Endothelial cell of umbilical vein (primary cell): ENCODE measurements around the gene DNAL1. TPM values are rescaled to one million over a fixed set of nuclear protein-coding genes. Genes with fewer than 3 reads are reported as not detected.

Source experiments
- BruUV-seq: library from RNA; stranded (reverse); fragments of 400-500 nt; replicated peaks from 2 replicates; lab custom pipeline; 2021; lab: Mats Ljungman, UMichigan
- CTCF ChIA-PET: fragments of 300-600, 350-600 bp; sonication (Branson Sonifier 250); formaldehyde crosslinking; loops from one replicate; lab custom pipeline; 2021; ENCODE audit warnings: antibody characterized with exemption, inconsistent platforms; lab: Charles Lee
- POLR2A ChIA-PET: fragments of 300-600, 350-600 bp; sonication (Branson Sonifier 250); formaldehyde crosslinking; loops from one replicate; lab custom pipeline; 2021; ENCODE audit warnings: antibody characterized with exemption, inconsistent platforms; lab: Charles Lee
- DNase-seq: peaks from one replicate; pipeline ENCODE4 v3.0.0-alpha.2; 2011; ENCODE audit warnings: low read depth, low spot score
- FAIRE-seq: peaks from 2 replicates; lab custom pipeline; 2011; peaks lifted over from hg19 to GRCh38; lab: Jason Lieb, UNC
- H2AFZ ChIP-seq: 2 replicates; pipeline ENCODE4 v1.6.0; 2012; ENCODE audit warnings: low read depth, low read length, control low read depth, inconsistent platforms
- H3K27ac ChIP-seq: 2 replicates; pipeline ENCODE4 v1.5.1; 2011; ENCODE audit warnings: low read depth, mild to moderate bottlenecking, control low read depth, low read length, moderate library complexity; ENCODE audit not compliant: insufficient read depth
- H3K27me3 ChIP-seq, 2 experiments: 2 replicates each; pipeline versions ENCODE4 v1.6.0 to v1.6.1; 2011; ENCODE audit warnings: low read length in 2 of 2, mixed read lengths in 1 of 2; ENCODE audit not compliant: control insufficient read depth in 2 of 2, insufficient read depth in 2 of 2
- H3K36me3 ChIP-seq, 2 experiments: 2 replicates in 1 of 2; 3 replicates in 1 of 2; pipeline ENCODE4 v1.5.1; 2011; ENCODE audit warnings: low read length in 2 of 2, mild to moderate bottlenecking in 1 of 2, moderate library complexity in 1 of 2; ENCODE audit not compliant: control insufficient read depth in 2 of 2, insufficient read depth in 2 of 2; ENCODE audit errors: extremely low read depth in 1 of 2
- H3K4me1 ChIP-seq: 3 replicates; pipeline ENCODE4 v1.5.1; 2011; ENCODE audit warnings: mild to moderate bottlenecking, low read length; ENCODE audit not compliant: control insufficient read depth, insufficient read depth; ENCODE audit errors: extremely low read depth
- H3K4me2 ChIP-seq: 2 replicates; pipeline ENCODE4 v1.6.1; 2011; ENCODE audit warnings: low read length, control low read depth, mixed read lengths; ENCODE audit not compliant: insufficient read depth
- H3K4me3 ChIP-seq, 3 experiments: fragments of 200-600 bp in 1 of 3; sonication (generic), shearing (Covaris generic) in 1 of 3; replicated peaks in 1 of 3; 2 replicates each; pipeline ENCODE4 v1.5.1; 2011 to 2016; ENCODE audit warnings: control low read depth in 3 of 3, low read length in 3 of 3, mild to moderate bottlenecking in 2 of 3, inconsistent platforms in 1 of 3, low read depth in 1 of 3, moderate library complexity in 1 of 3; ENCODE audit not compliant: insufficient read depth in 1 of 3
- H3K79me2 ChIP-seq: 2 replicates; pipeline ENCODE4 v1.6.0; 2012; ENCODE audit warnings: low read length, inconsistent platforms; ENCODE audit not compliant: control insufficient read depth, insufficient read depth
- H3K9ac ChIP-seq: replicated peaks from 2 replicates; pipeline ENCODE3; 2011; ENCODE audit warnings: low read length, control low read depth; ENCODE audit not compliant: insufficient read depth; ENCODE audit errors: extremely low read depth
- H3K9me1 ChIP-seq: replicated peaks from 3 replicates; pipeline ENCODE4 v1.6.0; 2011; ENCODE audit warnings: mild to moderate bottlenecking, low read length; ENCODE audit not compliant: control insufficient read depth, insufficient read depth; ENCODE audit errors: extremely low read depth
- H3K9me3 ChIP-seq: replicated peaks from 2 replicates; pipeline ENCODE4 v1.5.1; 2012; ENCODE audit warnings: low read length, inconsistent platforms; ENCODE audit not compliant: control insufficient read depth, insufficient read depth
- H4K20me1 ChIP-seq: replicated peaks from 2 replicates; pipeline ENCODE3; 2011; ENCODE audit warnings: mild to moderate bottlenecking, low read length; ENCODE audit not compliant: control insufficient read depth, insufficient read depth; ENCODE audit errors: extremely low read depth
- CTCF ChIP-seq, 2 donors: IDR thresholded peaks; 1 replicate in 1 of 2; 2 replicates in 1 of 2; pipeline ENCODE4 v1.5.1; 2011; ENCODE audit warnings: low read length in 2 of 2, mild to moderate bottlenecking in 2 of 2, moderate library complexity in 2 of 2, control low read depth in 1 of 2, inconsistent platforms in 1 of 2, low read depth in 1 of 2; ENCODE audit not compliant: insufficient read depth in 1 of 2; ENCODE audit errors: extremely low read depth in 1 of 2
- EZH2 ChIP-seq: IDR thresholded peaks from 2 replicates; pipeline ENCODE4 v1.6.1; 2012; ENCODE audit warnings: borderline replicate concordance, low read depth, mild to moderate bottlenecking, moderate library complexity, low read length, inconsistent platforms; ENCODE audit not compliant: severe bottlenecking
- FOS ChIP-seq: IDR thresholded peaks from 2 replicates; pipeline ENCODE4 v1.6.1; 2011; ENCODE audit warnings: mild to moderate bottlenecking, low read length, moderate library complexity, borderline replicate concordance; ENCODE audit not compliant: insufficient read depth
- MAX ChIP-seq: IDR thresholded peaks from 2 replicates; pipeline ENCODE4 v1.6.1; 2011; ENCODE audit not compliant: insufficient read depth, insufficient read length
- MYC ChIP-seq: IDR thresholded peaks from one replicate; pipeline ENCODE4 v1.6.1; 2011; ENCODE audit warnings: mild to moderate bottlenecking, low read depth, low read length
- POLR2A ChIP-seq: IDR thresholded peaks from 2 replicates; pipeline ENCODE4 v1.6.1; 2012; ENCODE audit warnings: low read depth, mild to moderate bottlenecking, control low read depth, low read length
- POLR2AphosphoS5 ChIP-seq: IDR thresholded peaks from 2 replicates; pipeline ENCODE4 v1.6.1; 2012; ENCODE audit warnings: low read depth, mild to moderate bottlenecking, control low read depth, low read length, moderate library complexity; ENCODE audit not compliant: insufficient read depth
- dilution Hi-C: fragments of 300-500 bp; cut with MboI; formaldehyde crosslinking; loops from one replicate; pipeline ENCODE4 v1.15.0; 2019; ENCODE audit warnings: low sequenced_read_pairs; ENCODE audit not compliant: extremely low pct_ligation_motif_present
- intact Hi-C: fragments of 100-400 bp; cut with micrococcal nuclease; formaldehyde crosslinking; loops from one replicate; pipeline ENCODE4 v1.10.0; 2022
- polyA plus RNA-seq, 4 experiments: library from polyadenylated mRNA; depleted of rRNA in 3 of 4; stranded (reverse) in 3 of 4; unstranded in 1 of 4; fragments of >200 nt; gene quantifications; 2 replicates each; pipeline versions ENCODE4 v1.2.1 to v1.2.3, GENCODE V29; 2011 to 2012; ENCODE audit warnings: missing spikeins in 1 of 4
- total RNA-seq: library from RNA; stranded (reverse); gene quantifications from 2 replicates; pipeline ENCODE4 v1.2.3, GENCODE V29; 2021

The DNAL1 gene
- total and polyA plus RNA-seq, 2 donors (not counting 3 experiments of a cell fraction or from before 2014, with no cell fraction given) = 2.4 to 15.3 TPM

GRCh38 chr14:73747379-73748211 is 102.8 kb downstream of the DNAL1 start:
- Histone ChIP-seq H3K27ac (no peak overlapping the region), H3K79me2 (peaks cover 100% of the 10 kb centered on the region), H3K4me2 (no peak overlapping the region), H3K9ac (no peak overlapping the region), H2AFZ (no peak overlapping the region), H3K4me3 (no peak overlapping the region), H3K27me3 (no peaks in the 10 kb centered on the region), H3K9me3 (no peaks in the 10 kb centered on the region), H4K20me1 (no peaks in the 10 kb centered on the region), H3K36me3 (no peaks in the 10 kb centered on the region), H3K9me1 (no peaks in the 10 kb centered on the region), H3K4me1 (peaks cover 78% of the 10 kb centered on the region)
- BruUV-seq = no TSS peak
- TF ChIP-seq EZH2 (no peak), POLR2AphosphoS5 (no peak), POLR2A (no peak), CTCF (IDR thresholded peaks at IDR 0.05; ENCODE audit: extremely low read depth in 1 of 2, insufficient read depth in 1 of 2, low read depth in 1 of 2, low read length in 2 of 2) (no peak), FOS (no peak), MYC (no peak), MAX (no peak)
- dilution Hi-C loops (no loop called here), intact Hi-C loops (no loop called here)
- ChIA-PET CTCF (interaction anchor here (8.1 to 8.9 kb wide), 2 partner anchors 11 to 17 kb away, joined by 91 read pairs; a partner anchor contains a TSS), POLR2A (interaction anchor here (0.6 kb wide), 1 partner anchor 12 kb away, joined by 3 read pairs; a partner anchor contains a TSS)
- DNase-seq (no peak), FAIRE-seq (no peak)
